Measurements from ENCODE around the gene LIN54.
"Not testable (repeated sequence)": the region's sequence is repeated elsewhere in the genome, so short reads cannot be mapped to it uniquely, and the experiment has no call there.

LIN54 gene

GRCh38 chr4:83010522-83011318, at the start of gene LIN54:
TSS of gene LIN54 (minus strand) at chr4:83010823. CDS start at chr4:82984844, 25,979 bp downstream.
- no peak for DNase-seq (ENCODE audit: low read depth)
- TF ChIP-seq CTCF (IDR thresholded peaks at IDR 0.05; ENCODE audit: low read depth, low read length, missing control alignments), result no peak
- H3K4me3 ChIP-seq (ENCODE audit: low read depth, low read length), result peak within 1 kb of the TSS; percentile 85

- no peak for DNase-seq (ENCODE audit: low read depth)
- TF ChIP-seq CTCF (IDR thresholded peaks at IDR 0.05; ENCODE audit: low read depth, low read length, missing control alignments), result peak; percentile 8
These were observed 44.3 kb upstream of the LIN54 start for GRCh38 chr4:83054928-83055327.

GRCh38 chr4:83048781-83049180, 38.2 kb upstream of the LIN54 start:
- not testable (repeated sequence) for H3K4me3 ChIP-seq (ENCODE audit: low read depth, low read length); DNase-seq (ENCODE audit: low read depth)

More at GRCh38 chr4:83054928-83055327, 44.3 kb upstream of the LIN54 start:
- no peak overlapping the region for H3K4me3 ChIP-seq (ENCODE audit: low read depth, low read length)

- H3K4me3 ChIP-seq (ENCODE audit: low read depth, low read length), result no peak overlapping the region
- no peak for TF ChIP-seq CTCF (IDR thresholded peaks at IDR 0.05; ENCODE audit: low read depth, low read length, missing control alignments)
- no peak for DNase-seq (ENCODE audit: low read depth)
These were observed 36.3 kb upstream of the LIN54 start for GRCh38 chr4:83046693-83047473.

- TF ChIP-seq CTCF (IDR thresholded peaks at IDR 0.05; ENCODE audit: low read depth, low read length, missing control alignments), result no peak
- no peak for DNase-seq (ENCODE audit: low read depth)
- H3K4me3 ChIP-seq (ENCODE audit: low read depth, low read length), result no peak overlapping the region
These were observed 33.3 kb upstream of the LIN54 start for GRCh38 chr4:83043801-83044407.

- DNase-seq (ENCODE audit: low read depth); H3K4me3 ChIP-seq (ENCODE audit: low read depth, low read length): not testable (repeated sequence)
These were observed 32.5 kb upstream of the LIN54 start for GRCh38 chr4:83043157-83043556.

- DNase-seq (ENCODE audit: low read depth), result no peak
- no peak overlapping the region for H3K4me3 ChIP-seq (ENCODE audit: low read depth, low read length)
- no peak for TF ChIP-seq CTCF (IDR thresholded peaks at IDR 0.05; ENCODE audit: low read depth, low read length, missing control alignments)
These were observed 29.6 kb upstream of the LIN54 start for GRCh38 chr4:83040269-83040668.

Measured in GM12864 (cell line).